SK-N-MC (cell line): ENCODE measurements around the gene ANXA3.

Experiments
- DNase-seq: peaks from one replicate; pipeline ENCODE4 v3.0.0-alpha.2; 2011; ENCODE audit warnings: low read depth, low spot score
- H3K27ac ChIP-seq: fragments of 200-600 bp; sonication (generic); 2 replicates; pipeline ENCODE4 v1.5.1; 2016; ENCODE audit warnings: mixed run types
- H3K36me3 ChIP-seq: fragments of 200-600 bp; sonication (generic); 2 replicates; pipeline ENCODE4 v1.6.1; 2017; ENCODE audit warnings: antibody characterized with exemption, low read length, mixed read lengths; ENCODE audit not compliant: insufficient read depth
- H3K4me3 ChIP-seq: fragments of 200-600 bp; sonication (generic); 2 replicates; pipeline ENCODE4 v1.5.1; 2016
- H3K9ac ChIP-seq: fragments of 200-600 bp; sonication (generic); 2 replicates; pipeline ENCODE4 v1.8.0; 2017; ENCODE audit warnings: mixed run types, mixed read lengths; ENCODE audit not compliant: insufficient read length
- H3K9me3 ChIP-seq: fragments of 200-600 bp; sonication (generic); 2 replicates; pipeline ENCODE4 v1.6.1; 2017; ENCODE audit warnings: low read depth, mild to moderate bottlenecking, antibody characterized with exemption, low read length, moderate library complexity, mixed read lengths
- EZH2 ChIP-seq: fragments of 200-600 bp; sonication (generic); IDR thresholded peaks from one replicate; pipeline ENCODE4 v1.6.1; 2017; ENCODE audit warnings: antibody characterized with exemption
- FOXP2 ChIP-seq: optimal IDR thresholded peaks from 2 replicates; pipeline ENCODE3; 2011; ENCODE audit warnings: mild to moderate bottlenecking, moderate library complexity; ENCODE audit not compliant: insufficient read depth; ENCODE audit errors: extremely low read length, control extremely low read depth
- POLR2AphosphoS5 ChIP-seq: IDR thresholded peaks from 2 replicates; pipeline ENCODE4 v1.6.1; 2012; ENCODE audit warnings: mild to moderate bottlenecking, low read depth, low read length, borderline replicate concordance

The ANXA3 gene

GRCh38 chr4:78624048-78624447 is 72.5 kb downstream of the ANXA3 start:
- Histone ChIP-seq H3K4me3 (no peak overlapping the region), H3K27ac (no peak overlapping the region), H3K36me3 (no peaks in the 10 kb centered on the region), H3K9ac (no peak overlapping the region), H3K9me3 (no peaks in the 10 kb centered on the region)
- TF ChIP-seq FOXP2 (no peak), EZH2 (no peak), POLR2AphosphoS5 (no peak)
- DNase-seq, result no peak

- TF ChIP-seq EZH2 (no peak), POLR2AphosphoS5 (no peak), FOXP2 (no peak)
- no peak for DNase-seq
- Histone ChIP-seq H3K36me3 (no peaks in the 10 kb centered on the region), H3K9ac (no peak overlapping the region), H3K4me3 (no peak overlapping the region), H3K27ac (no peak overlapping the region), H3K9me3 (no peaks in the 10 kb centered on the region)
Observed at GRCh38 chr4:78625073-78625472, 73.5 kb downstream of the ANXA3 start.

- H3K36me3 ChIP-seq, result no peaks in the 10 kb centered on the region
- no peak for TF ChIP-seq POLR2AphosphoS5
- TF ChIP-seq FOXP2, result no peak
- TF ChIP-seq EZH2, result no peak
- DNase-seq, result no peak
- no peaks in the 10 kb centered on the region for H3K9me3 ChIP-seq
- no peak overlapping the region for H3K4me3 ChIP-seq
- no peak overlapping the region for H3K9ac ChIP-seq
- H3K27ac ChIP-seq, result no peak overlapping the region
Observed at GRCh38 chr4:78627046-78627965, 75.7 kb downstream of the ANXA3 start.

- DNase-seq, result no peak
- Histone ChIP-seq H3K27ac (no peak overlapping the region), H3K9me3 (no peaks in the 10 kb centered on the region), H3K4me3 (no peak overlapping the region), H3K36me3 (no peaks in the 10 kb centered on the region), H3K9ac (no peak overlapping the region)
- no peak for TF ChIP-seq POLR2AphosphoS5
- no peak for TF ChIP-seq EZH2
- TF ChIP-seq FOXP2, result no peak
Observed at GRCh38 chr4:78627966-78628678, 76.6 kb downstream of the ANXA3 start.

GRCh38 chr4:78629991-78630541 is 78.5 kb downstream of the ANXA3 start:
- no peaks in the 10 kb centered on the region for H3K36me3 ChIP-seq
- DNase-seq, result no peak
- no peaks in the 10 kb centered on the region for H3K9me3 ChIP-seq
- peak overlapping the region; percentile 61 for H3K4me3 ChIP-seq
- peak overlapping the region; percentile 94 for H3K27ac ChIP-seq
- no peak overlapping the region for H3K9ac ChIP-seq
- TF ChIP-seq FOXP2 (no peak), EZH2 (no peak), POLR2AphosphoS5 (no peak)

GRCh38 chr4:78630615-78631014 is 79.0 kb downstream of the ANXA3 start:
- Histone ChIP-seq H3K36me3 (no peaks in the 10 kb centered on the region), H3K27ac (peak overlapping the region; percentile 94; the same call in 1 of the 2 replicates), H3K9ac (no peak overlapping the region), H3K9me3 (no peaks in the 10 kb centered on the region), H3K4me3 (no peak overlapping the region)
- no peak for DNase-seq
- TF ChIP-seq EZH2 (no peak), FOXP2 (no peak), POLR2AphosphoS5 (no peak)

GRCh38 chr4:78634011-78634664 is 82.6 kb downstream of the ANXA3 start:
- TF ChIP-seq FOXP2, result no peak
- no peak overlapping the region for H3K9ac ChIP-seq
- H3K4me3 ChIP-seq, result no peak overlapping the region
- DNase-seq, result no peak
- no peaks in the 10 kb centered on the region for H3K9me3 ChIP-seq
- no peaks in the 10 kb centered on the region for H3K36me3 ChIP-seq
- no peak overlapping the region for H3K27ac ChIP-seq
